ENCODE results near the gene ICA1.

ICA1 gene

GRCh38 chr7:8094164-8095140 lies 167.5 kb downstream of the ICA1 start:
- Histone ChIP-seq H3K4me3 (ENCODE audit: low read length) (no peak overlapping the region), H3K27me3 (ENCODE audit: insufficient read depth, low read length) (no peaks in the 10 kb centered on the region)

GRCh38 chr7:8092140-8092539 lies 169.8 kb downstream of the ICA1 start:
- H3K27me3 ChIP-seq (ENCODE audit: insufficient read depth, low read length), result no peaks in the 10 kb centered on the region
- no peak overlapping the region for H3K27ac ChIP-seq (ENCODE audit: low read length)
- no peak overlapping the region for H3K9ac ChIP-seq (ENCODE audit: low read depth, low read length)
- peaks cover 4% of the 10 kb centered on the region; the same call in 1 of the 2 replicates for H3K36me3 ChIP-seq (ENCODE audit: insufficient read depth, low read depth, low read length)
- no peaks in the 10 kb centered on the region; the same call in 1 of the 2 replicates for H3K9me3 ChIP-seq (ENCODE audit: insufficient read depth, low read depth, low read length)
- no peak overlapping the region for H3K4me3 ChIP-seq (ENCODE audit: low read length)
- no peaks in the 10 kb centered on the region for H3K4me1 ChIP-seq (ENCODE audit: insufficient read depth, low read length)

More at GRCh38 chr7:8094164-8095140, 167.5 kb downstream of the ICA1 start:
- H3K36me3 ChIP-seq (ENCODE audit: insufficient read depth, low read depth, low read length), result no peaks in the 10 kb centered on the region
- H3K9me3 ChIP-seq (ENCODE audit: insufficient read depth, low read depth, low read length), result no peaks in the 10 kb centered on the region; the same call in 1 of the 2 replicates
- no peak overlapping the region for H3K27ac ChIP-seq (ENCODE audit: low read length)
- no peak overlapping the region for H3K9ac ChIP-seq (ENCODE audit: low read depth, low read length)
- no peaks in the 10 kb centered on the region for H3K4me1 ChIP-seq (ENCODE audit: insufficient read depth, low read length)

GRCh38 chr7:8089036-8089780 lies 172.8 kb downstream of the ICA1 start:
- Histone ChIP-seq H3K9me3 (ENCODE audit: insufficient read depth, low read depth, low read length) (no peaks in the 10 kb centered on the region), H3K4me1 (ENCODE audit: insufficient read depth, low read length) (peaks cover 20% of the 10 kb centered on the region), H3K36me3 (ENCODE audit: insufficient read depth, low read depth, low read length) (peaks cover 12% of the 10 kb centered on the region; the same call in 1 of the 2 replicates), H3K27me3 (ENCODE audit: insufficient read depth, low read length) (no peaks in the 10 kb centered on the region), H3K27ac (ENCODE audit: low read length) (no peak overlapping the region), H3K9ac (ENCODE audit: low read depth, low read length) (no peak overlapping the region), H3K4me3 (ENCODE audit: low read length) (no peak overlapping the region)

DNA sequence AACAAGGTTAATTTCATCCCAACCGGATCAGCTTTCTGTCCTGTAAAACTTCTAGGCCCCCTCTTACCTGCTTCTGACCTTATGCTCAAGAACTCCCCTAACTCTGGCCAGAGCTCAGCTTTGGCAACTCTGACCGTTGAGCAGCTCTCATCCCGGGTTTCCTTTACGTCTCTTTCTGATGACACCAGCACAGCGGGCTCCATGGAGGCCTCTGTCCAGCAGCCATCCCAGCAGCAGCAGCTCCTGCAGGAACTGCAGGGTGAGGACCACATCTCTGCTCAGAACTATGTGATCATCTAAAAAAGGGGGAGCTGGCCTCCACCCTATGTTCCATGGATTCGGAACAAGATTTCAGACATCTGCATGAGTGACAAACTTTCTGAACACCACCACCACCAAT lies 175.7 kb downstream of the ICA1 start:
- peaks cover 12% of the 10 kb centered on the region; the same call in 1 of the 2 replicates for H3K36me3 ChIP-seq (ENCODE audit: insufficient read depth, low read depth, low read length)

DNA sequence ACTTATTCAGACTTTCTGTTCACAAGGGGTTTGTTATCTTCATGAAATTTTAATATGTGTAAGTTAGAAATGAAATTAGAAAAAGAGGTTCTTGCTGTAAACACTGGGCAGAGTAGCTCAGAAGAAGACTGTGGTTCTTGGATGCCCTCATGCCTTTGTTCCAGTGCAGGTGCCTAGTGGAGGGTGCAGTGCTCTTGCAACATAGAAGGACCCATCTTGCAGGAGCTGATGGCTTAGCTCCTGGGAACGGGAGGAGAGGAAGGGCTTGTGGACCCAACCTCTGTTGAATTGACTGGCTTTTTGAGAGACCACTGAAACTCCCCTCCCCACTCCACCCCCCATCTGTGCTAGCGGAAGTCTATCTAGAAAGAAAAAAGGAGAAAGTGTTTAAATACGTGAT lies 176.5 kb downstream of the ICA1 start:
- H3K27me3 ChIP-seq (ENCODE audit: insufficient read depth, low read length), result no peaks in the 10 kb centered on the region
- peaks cover 12% of the 10 kb centered on the region; the same call in 1 of the 2 replicates for H3K36me3 ChIP-seq (ENCODE audit: insufficient read depth, low read depth, low read length)
- no peaks in the 10 kb centered on the region for H3K9me3 ChIP-seq (ENCODE audit: insufficient read depth, low read depth, low read length)
- H3K4me3 ChIP-seq (ENCODE audit: low read length), result no peak overlapping the region
- H3K27ac ChIP-seq (ENCODE audit: low read length), result peak overlapping the region; percentile 40
- H3K4me1 ChIP-seq (ENCODE audit: insufficient read depth, low read length), result peaks cover 23% of the 10 kb centered on the region
- no peak overlapping the region for H3K9ac ChIP-seq (ENCODE audit: low read depth, low read length)

More for the DNA sequence above, 175.7 kb downstream of the ICA1 start:
- H3K9me3 ChIP-seq (ENCODE audit: insufficient read depth, low read depth, low read length), result no peaks in the 10 kb centered on the region
- peaks cover 23% of the 10 kb centered on the region for H3K4me1 ChIP-seq (ENCODE audit: insufficient read depth, low read length)
- H3K9ac ChIP-seq (ENCODE audit: low read depth, low read length), result no peak overlapping the region
- no peaks in the 10 kb centered on the region for H3K27me3 ChIP-seq (ENCODE audit: insufficient read depth, low read length)
- H3K27ac ChIP-seq (ENCODE audit: low read length), result no peak overlapping the region
- no peak overlapping the region for H3K4me3 ChIP-seq (ENCODE audit: low read length)

DNA sequence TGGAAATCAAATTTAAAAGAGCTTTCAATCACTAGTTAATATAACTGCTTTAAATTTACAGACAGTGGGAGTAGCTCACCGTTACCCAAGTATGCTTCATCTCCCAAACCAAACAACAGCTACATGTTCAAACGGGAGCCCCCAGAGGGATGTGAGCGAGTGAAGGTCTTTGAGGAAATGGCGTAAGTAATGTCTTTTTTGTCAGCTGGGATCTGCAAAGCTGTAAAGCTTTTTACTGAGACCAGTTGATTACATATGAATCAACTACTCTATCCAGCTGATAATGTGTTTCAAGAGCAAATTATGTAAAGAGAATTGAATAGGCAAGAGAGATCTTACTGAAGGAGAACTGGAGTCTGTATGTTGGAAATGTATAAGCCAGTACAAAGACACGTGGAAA lies 177.1 kb downstream of the ICA1 start:
- peaks cover 12% of the 10 kb centered on the region; the same call in 1 of the 2 replicates for H3K36me3 ChIP-seq (ENCODE audit: insufficient read depth, low read depth, low read length)
- H3K4me1 ChIP-seq (ENCODE audit: insufficient read depth, low read length), result peaks cover 23% of the 10 kb centered on the region
- H3K27ac ChIP-seq (ENCODE audit: low read length), result no peak overlapping the region
- no peaks in the 10 kb centered on the region for H3K9me3 ChIP-seq (ENCODE audit: insufficient read depth, low read depth, low read length)
- no peak overlapping the region for H3K4me3 ChIP-seq (ENCODE audit: low read length)
- H3K9ac ChIP-seq (ENCODE audit: low read depth, low read length), result no peak overlapping the region
- no peaks in the 10 kb centered on the region for H3K27me3 ChIP-seq (ENCODE audit: insufficient read depth, low read length)

DNA sequence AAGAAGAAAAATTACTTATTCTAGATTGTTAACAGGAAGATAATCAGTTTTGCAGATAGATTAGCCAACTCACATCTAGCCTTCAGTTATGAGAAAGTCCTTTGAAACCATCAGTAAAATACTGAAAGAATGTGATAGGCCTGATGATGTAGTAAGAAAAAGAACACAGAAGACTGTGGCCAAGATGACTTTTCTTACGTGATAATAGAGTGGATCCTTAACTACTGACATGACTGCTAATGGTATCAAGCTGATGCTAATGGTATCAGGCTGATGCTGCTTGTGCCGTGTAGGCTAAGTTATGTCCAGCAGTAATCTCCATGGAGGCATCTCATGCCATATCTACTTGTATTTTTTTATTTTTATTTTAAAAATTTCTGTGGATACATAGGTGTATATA lies 179.2 kb downstream of the ICA1 start:
- no peaks in the 10 kb centered on the region for H3K9me3 ChIP-seq (ENCODE audit: insufficient read depth, low read depth, low read length)
- H3K27me3 ChIP-seq (ENCODE audit: insufficient read depth, low read length), result no peaks in the 10 kb centered on the region
- H3K27ac ChIP-seq (ENCODE audit: low read length), result no peak overlapping the region
- peaks cover 12% of the 10 kb centered on the region; the same call in 1 of the 2 replicates for H3K36me3 ChIP-seq (ENCODE audit: insufficient read depth, low read depth, low read length)
- H3K4me3 ChIP-seq (ENCODE audit: low read length), result no peak overlapping the region
- H3K4me1 ChIP-seq (ENCODE audit: insufficient read depth, low read length), result peaks cover 23% of the 10 kb centered on the region
- no peak overlapping the region for H3K9ac ChIP-seq (ENCODE audit: low read depth, low read length)

- no peaks in the 10 kb centered on the region; the same call in 1 of the 2 replicates for H3K36me3 ChIP-seq (ENCODE audit: insufficient read depth, low read depth, low read length)
- H3K4me3 ChIP-seq (ENCODE audit: low read length), result no peak overlapping the region
- H3K27ac ChIP-seq (ENCODE audit: low read length), result no peak overlapping the region
- H3K9ac ChIP-seq (ENCODE audit: low read depth, low read length), result no peak overlapping the region
- H3K27me3 ChIP-seq (ENCODE audit: insufficient read depth, low read length), result no peaks in the 10 kb centered on the region
- no peaks in the 10 kb centered on the region for H3K9me3 ChIP-seq (ENCODE audit: insufficient read depth, low read depth, low read length)
- no peaks in the 10 kb centered on the region for H3K4me1 ChIP-seq (ENCODE audit: insufficient read depth, low read length)
Measured at GRCh38 chr7:8078418-8078817, 183.5 kb downstream of the ICA1 start.

GRCh38 chr7:8070451-8071180 lies 191.4 kb downstream of the ICA1 start:
- Histone ChIP-seq H3K27me3 (ENCODE audit: insufficient read depth, low read length) (no peaks in the 10 kb centered on the region), H3K4me1 (ENCODE audit: insufficient read depth, low read length) (peaks cover 16% of the 10 kb centered on the region; the same call in 1 of the 2 replicates), H3K27ac (ENCODE audit: low read length) (no peak overlapping the region), H3K9ac (ENCODE audit: low read depth, low read length) (no peak overlapping the region), H3K4me3 (ENCODE audit: low read length) (no peak overlapping the region), H3K36me3 (ENCODE audit: insufficient read depth, low read depth, low read length) (peaks cover 11% of the 10 kb centered on the region), H3K9me3 (ENCODE audit: insufficient read depth, low read depth, low read length) (no peaks in the 10 kb centered on the region)

DNA sequence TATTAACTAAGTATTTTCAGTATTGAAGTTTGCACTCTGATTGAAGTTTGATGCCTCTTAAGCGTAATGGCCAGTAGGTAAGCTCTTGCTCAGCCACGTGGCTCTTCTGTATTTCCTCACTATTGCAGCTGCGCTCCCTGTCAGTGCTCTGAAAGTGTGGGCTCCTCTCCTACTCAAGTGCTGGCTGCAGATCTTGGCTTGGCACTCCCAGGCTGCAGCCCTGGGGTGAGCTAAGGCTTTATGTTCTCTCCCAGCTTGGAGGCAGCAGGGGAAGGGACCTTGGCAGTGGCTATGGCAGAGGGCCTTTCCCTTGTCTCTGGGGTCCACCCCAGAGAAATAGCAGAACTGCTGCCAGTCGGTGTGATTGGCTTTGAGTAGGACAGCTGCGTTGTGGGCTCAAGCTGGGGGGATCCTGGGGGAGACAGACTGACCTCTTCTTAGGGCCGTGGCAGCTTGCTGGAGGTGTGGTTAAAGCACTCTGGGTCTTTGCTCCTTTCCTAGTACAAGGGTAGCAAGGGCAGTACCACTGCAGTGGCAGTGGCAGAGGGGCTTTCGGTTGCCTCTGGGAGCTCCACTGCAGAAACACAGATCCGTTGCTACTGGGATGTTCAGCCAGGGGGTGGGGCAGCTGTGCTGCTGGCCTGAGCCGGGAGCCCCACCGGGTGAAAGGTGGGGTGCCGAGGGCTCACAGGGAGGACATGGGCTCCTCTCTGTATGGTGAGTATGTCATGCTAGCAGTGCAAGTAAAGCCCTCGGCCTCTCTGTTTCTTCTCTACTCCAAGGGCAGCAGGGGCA lies 192.9 kb downstream of the ICA1 start:
- Histone ChIP-seq H3K4me3 (ENCODE audit: low read length) (no peak overlapping the region), H3K36me3 (ENCODE audit: insufficient read depth, low read depth, low read length) (peaks cover 11% of the 10 kb centered on the region; the same call in 1 of the 2 replicates), H3K9ac (ENCODE audit: low read depth, low read length) (0 out of 2 replicates have a peak overlapping the region, but pooled peaks have one; percentile 31), H3K4me1 (ENCODE audit: insufficient read depth, low read length) (peaks cover 19% of the 10 kb centered on the region; the same call in 1 of the 2 replicates), H3K27me3 (ENCODE audit: insufficient read depth, low read length) (no peaks in the 10 kb centered on the region), H3K9me3 (ENCODE audit: insufficient read depth, low read depth, low read length) (no peaks in the 10 kb centered on the region), H3K27ac (ENCODE audit: low read length) (peak overlapping the region; percentile 29)

All from iPS-20b (cell line).